HCT116 (cell line): Measurements from ENCODE around the gene NFIA. TPM values are rescaled to one million over a fixed set of nuclear protein-coding genes. Genes with fewer than 3 reads are reported as not detected.

Experiments
- ATAC-seq: fragments of 200-7000 bp; cut with Tn5 transposase; 2 replicates; pipeline ENCODE4 v1.9.1; 2020; ENCODE audit warnings: mild to moderate bottlenecking, moderate library complexity
- BruUV-seq: library from RNA; stranded (reverse); fragments of 400-500 nt; replicated peaks from 2 replicates; lab custom pipeline; 2021; lab: Mats Ljungman, UMichigan
- CTCF ChIA-PET: fragments of 300-600 bp; sonication (Branson Sonifier 250); formaldehyde crosslinking; loops from one replicate; lab custom pipeline; 2021; ENCODE audit warnings: antibody characterized with exemption; lab: Charles Lee
- POLR2A ChIA-PET: fragments of 300-600, 350-600 bp; sonication (Branson Sonifier 250); formaldehyde crosslinking; loops from one replicate; lab custom pipeline; 2021; ENCODE audit warnings: antibody characterized with exemption; lab: Charles Lee
- RAD21 ChIA-PET, 2 experiments: fragments of 300-600 bp; sonication (Branson Sonifier 250); formaldehyde crosslinking; loops; one replicate each; lab custom pipeline; 2023; ENCODE audit warnings: low total read pairs in 2 of 2; ENCODE audit not compliant: uncharacterized antibody in 2 of 2, unreplicated experiment in 2 of 2, low non-redundant PET in 1 of 2; lab: Charles Lee
- DNase-seq: peaks from one replicate; pipeline ENCODE4 v3.0.0-alpha.2; 2010; ENCODE audit warnings: low read depth, low spot score
- H2AFZ ChIP-seq: fragments of 200-600 bp; shearing (Covaris generic), sonication (generic); 2 replicates; pipeline ENCODE4 v1.6.1; 2017; ENCODE audit warnings: low read depth, mixed run types, mixed read lengths, antibody characterized with exemption, low read length; ENCODE audit not compliant: poor library complexity, severe bottlenecking
- H3K27ac ChIP-seq: 2 replicates; pipeline ENCODE4 v1.5.1; 2012; ENCODE audit warnings: low read depth, low read length
- H3K27me3 ChIP-seq: fragments of 200-600 bp; sonication (generic); 2 replicates; pipeline ENCODE4 v1.6.1; 2016; ENCODE audit warnings: mixed run types, low read length, mixed read lengths; ENCODE audit not compliant: insufficient read depth
- H3K36me3 ChIP-seq, 2 experiments: fragments of 200-500 bp in 1 of 2; fragments of 200-600 bp in 1 of 2; sonication (Bioruptor generic) in 1 of 2; sonication (generic) in 1 of 2; 2 replicates each; pipeline versions ENCODE4 v1.5.1 to v1.6.1; 2014 to 2016; ENCODE audit warnings: low read length in 2 of 2, inconsistent platforms in 1 of 2, mixed read lengths in 1 of 2, mixed run types in 1 of 2; ENCODE audit not compliant: insufficient read depth in 2 of 2, control insufficient read depth in 1 of 2
- H3K4me1 ChIP-seq, 2 experiments: fragments of 200-600 bp in 1 of 2; sonication (generic) in 1 of 2; 2 replicates each; pipeline versions ENCODE4 v1.5.1 to v1.6.1; 2012 to 2017; ENCODE audit warnings: low read length in 2 of 2, inconsistent platforms in 1 of 2, mild to moderate bottlenecking in 1 of 2, mixed read lengths in 1 of 2, mixed run types in 1 of 2, moderate library complexity in 1 of 2; ENCODE audit not compliant: insufficient read depth in 2 of 2, control insufficient read depth in 1 of 2
- H3K4me2 ChIP-seq: fragments of 200-600 bp; sonication (generic); 2 replicates; pipeline ENCODE4 v1.6.1; 2017; ENCODE audit warnings: mixed run types, low read length, mixed read lengths
- H3K4me3 ChIP-seq, 2 experiments: fragments of 200-600 bp in 1 of 2; sonication (generic) in 1 of 2; replicated peaks in 1 of 2; 2 replicates each; pipeline ENCODE4 v1.5.1; 2011 to 2016; ENCODE audit warnings: low read length in 2 of 2, control low read depth in 1 of 2, low read depth in 1 of 2, mild to moderate bottlenecking in 1 of 2, mixed read lengths in 1 of 2, mixed run types in 1 of 2
- H3K79me2 ChIP-seq: fragments of 200-600 bp; sonication (generic); 2 replicates; pipeline ENCODE4 v1.6.1; 2017; ENCODE audit warnings: mild to moderate bottlenecking, mixed run types, low read length, moderate library complexity, mixed read lengths; ENCODE audit not compliant: insufficient read depth
- H3K9ac ChIP-seq: fragments of 200-600 bp; sonication (generic); 2 replicates; pipeline ENCODE4 v1.6.1; 2016; ENCODE audit warnings: low read length, mixed read lengths
- H3K9me2 ChIP-seq: fragments of 200-600 bp; sonication (generic), shearing (Covaris generic); 2 replicates; pipeline ENCODE4 v1.6.1; 2017; ENCODE audit warnings: mixed run types, mild to moderate bottlenecking, moderate library complexity; ENCODE audit not compliant: insufficient read depth
- H3K9me3 ChIP-seq, 2 experiments: fragments of 200-500 bp in 1 of 2; fragments of 200-600 bp in 1 of 2; sonication (Bioruptor generic) in 1 of 2; sonication (generic) in 1 of 2; 2 replicates each; pipeline ENCODE4 v1.6.1; 2014 to 2017; ENCODE audit warnings: low read length in 2 of 2, mixed read lengths in 2 of 2, inconsistent platforms in 1 of 2, low read depth in 1 of 2, mild to moderate bottlenecking in 1 of 2, mixed run types in 1 of 2, moderate library complexity in 1 of 2; ENCODE audit not compliant: control insufficient read depth in 1 of 2, insufficient read depth in 1 of 2
- H4K20me1 ChIP-seq: fragments of 200-600 bp; sonication (generic), shearing (Covaris generic); 2 replicates; pipeline ENCODE4 v1.6.1; 2017; ENCODE audit warnings: mixed run types, mild to moderate bottlenecking, moderate library complexity; ENCODE audit not compliant: insufficient read depth
- CBX3 ChIP-seq: IDR thresholded peaks from 2 replicates; pipeline ENCODE4 v1.6.1; 2012; ENCODE audit warnings: low read depth
- FOSL1 ChIP-seq: IDR thresholded peaks from 2 replicates; pipeline ENCODE4 v1.6.1; 2012; ENCODE audit warnings: low read depth
- POLR2A ChIP-seq: IDR thresholded peaks from 2 replicates; pipeline ENCODE4 v1.7.0; 2011; ENCODE audit warnings: borderline replicate concordance; ENCODE audit not compliant: insufficient read depth, insufficient read length; ENCODE audit errors: extremely low read depth
- SRF ChIP-seq: IDR thresholded peaks from 2 replicates; pipeline ENCODE4 v1.6.1; 2012; ENCODE audit warnings: low read depth
- intact Hi-C: fragments of 100-400 bp; cut with micrococcal nuclease; formaldehyde crosslinking; loops from 2 replicates; pipeline ENCODE4 v1.10.0; 2022
- total RNA-seq: library from RNA; stranded (reverse); gene quantifications from one replicate; pipeline ENCODE4 v1.2.1, GENCODE V29; 2021; ENCODE audit not compliant: unreplicated experiment
- TF ChIP-seq, protein P1 (sequence below): IDR thresholded peaks from 2 replicates; pipeline ENCODE4 v1.6.1; 2011; ENCODE audit warnings: mild to moderate bottlenecking, low read length, moderate library complexity; ENCODE audit not compliant: insufficient replicate concordance; ENCODE audit errors: extremely low read depth
- TF ChIP-seq, protein P2 (sequence below): IDR thresholded peaks from 2 replicates; pipeline ENCODE4 v1.6.1; 2012; ENCODE audit warnings: low read depth

NFIA gene
- total RNA-seq, 1 experiment from 2014 or later: 17.2 TPM

DNA sequence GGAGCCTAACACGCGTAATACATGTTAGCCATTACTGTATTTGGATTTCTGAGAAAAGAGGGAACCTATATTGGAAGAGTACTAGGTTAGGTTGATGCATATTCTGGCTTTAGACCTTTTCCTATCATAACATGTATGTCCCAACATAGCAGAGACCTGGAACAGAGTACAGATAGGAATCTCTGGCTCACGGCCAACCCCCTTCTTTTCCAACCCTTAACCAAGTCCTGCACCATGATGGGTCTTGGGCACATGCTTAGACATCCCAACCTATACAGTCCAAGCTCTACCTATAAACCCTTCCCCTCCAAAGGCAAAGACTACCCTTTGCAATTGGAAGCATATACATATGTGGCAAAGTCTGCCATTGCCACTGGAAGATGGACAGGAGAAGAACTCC lies 414.7 kb downstream of the NFIA start:
- Histone ChIP-seq H3K4me3 (no peak overlapping the region), H3K9ac (no peak overlapping the region), H3K9me3 (no peaks in the 10 kb centered on the region), H4K20me1 (no peaks in the 10 kb centered on the region), H2AFZ (no peak overlapping the region), H3K27me3 (no peaks in the 10 kb centered on the region), H3K4me1 (no peaks in the 10 kb centered on the region), H3K27ac (no peak overlapping the region), H3K79me2 (no peaks in the 10 kb centered on the region), H3K9me2 (no peaks in the 10 kb centered on the region), H3K36me3 (no peaks in the 10 kb centered on the region), H3K4me2 (no peak overlapping the region)
- no peak for ATAC-seq
- RAD21 ChIA-PET: no interaction called here
- CTCF ChIA-PET: no interaction called here
- intact Hi-C loops: no loop called here
- no peak for DNase-seq
- TF ChIP-seq, protein P1, sequence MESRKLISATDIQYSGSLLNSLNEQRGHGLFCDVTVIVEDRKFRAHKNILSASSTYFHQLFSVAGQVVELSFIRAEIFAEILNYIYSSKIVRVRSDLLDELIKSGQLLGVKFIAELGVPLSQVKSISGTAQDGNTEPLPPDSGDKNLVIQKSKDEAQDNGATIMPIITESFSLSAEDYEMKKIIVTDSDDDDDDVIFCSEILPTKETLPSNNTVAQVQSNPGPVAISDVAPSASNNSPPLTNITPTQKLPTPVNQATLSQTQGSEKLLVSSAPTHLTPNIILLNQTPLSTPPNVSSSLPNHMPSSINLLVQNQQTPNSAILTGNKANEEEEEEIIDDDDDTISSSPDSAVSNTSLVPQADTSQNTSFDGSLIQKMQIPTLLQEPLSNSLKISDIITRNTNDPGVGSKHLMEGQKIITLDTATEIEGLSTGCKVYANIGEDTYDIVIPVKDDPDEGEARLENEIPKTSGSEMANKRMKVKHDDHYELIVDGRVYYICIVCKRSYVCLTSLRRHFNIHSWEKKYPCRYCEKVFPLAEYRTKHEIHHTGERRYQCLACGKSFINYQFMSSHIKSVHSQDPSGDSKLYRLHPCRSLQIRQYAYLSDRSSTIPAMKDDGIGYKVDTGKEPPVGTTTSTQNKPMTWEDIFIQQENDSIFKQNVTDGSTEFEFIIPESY: no peak
- TF ChIP-seq CBX3: no peak
- no peak for TF ChIP-seq SRF
- TF ChIP-seq, protein P2, sequence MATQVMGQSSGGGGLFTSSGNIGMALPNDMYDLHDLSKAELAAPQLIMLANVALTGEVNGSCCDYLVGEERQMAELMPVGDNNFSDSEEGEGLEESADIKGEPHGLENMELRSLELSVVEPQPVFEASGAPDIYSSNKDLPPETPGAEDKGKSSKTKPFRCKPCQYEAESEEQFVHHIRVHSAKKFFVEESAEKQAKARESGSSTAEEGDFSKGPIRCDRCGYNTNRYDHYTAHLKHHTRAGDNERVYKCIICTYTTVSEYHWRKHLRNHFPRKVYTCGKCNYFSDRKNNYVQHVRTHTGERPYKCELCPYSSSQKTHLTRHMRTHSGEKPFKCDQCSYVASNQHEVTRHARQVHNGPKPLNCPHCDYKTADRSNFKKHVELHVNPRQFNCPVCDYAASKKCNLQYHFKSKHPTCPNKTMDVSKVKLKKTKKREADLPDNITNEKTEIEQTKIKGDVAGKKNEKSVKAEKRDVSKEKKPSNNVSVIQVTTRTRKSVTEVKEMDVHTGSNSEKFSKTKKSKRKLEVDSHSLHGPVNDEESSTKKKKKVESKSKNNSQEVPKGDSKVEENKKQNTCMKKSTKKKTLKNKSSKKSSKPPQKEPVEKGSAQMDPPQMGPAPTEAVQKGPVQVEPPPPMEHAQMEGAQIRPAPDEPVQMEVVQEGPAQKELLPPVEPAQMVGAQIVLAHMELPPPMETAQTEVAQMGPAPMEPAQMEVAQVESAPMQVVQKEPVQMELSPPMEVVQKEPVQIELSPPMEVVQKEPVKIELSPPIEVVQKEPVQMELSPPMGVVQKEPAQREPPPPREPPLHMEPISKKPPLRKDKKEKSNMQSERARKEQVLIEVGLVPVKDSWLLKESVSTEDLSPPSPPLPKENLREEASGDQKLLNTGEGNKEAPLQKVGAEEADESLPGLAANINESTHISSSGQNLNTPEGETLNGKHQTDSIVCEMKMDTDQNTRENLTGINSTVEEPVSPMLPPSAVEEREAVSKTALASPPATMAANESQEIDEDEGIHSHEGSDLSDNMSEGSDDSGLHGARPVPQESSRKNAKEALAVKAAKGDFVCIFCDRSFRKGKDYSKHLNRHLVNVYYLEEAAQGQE: no peak
- no peak for TF ChIP-seq POLR2A
- no peak for TF ChIP-seq FOSL1
- POLR2A ChIA-PET: no interaction called here
- no TSS peak for BruUV-seq
